NB4 (cell line): ENCODE data around the gene DENND1B.
A peak's percentile ranks its signal among the peaks of the same experiment; 100 is the strongest.
"Not testable (repeated sequence)": the region's sequence is repeated elsewhere in the genome, so short reads cannot be mapped to it uniquely, and the experiment has no call there.

ENCODE experiments used
- DNase-seq: peaks from one replicate; pipeline ENCODE4 v3.0.0; 2010; ENCODE audit warnings: low read depth
- H3K4me3 ChIP-seq: one replicate; pipeline ENCODE4 v1.5.1; 2011; ENCODE audit warnings: mild to moderate bottlenecking, low read depth, low read length, moderate library complexity
- CTCF ChIP-seq: IDR thresholded peaks from one replicate; pipeline ENCODE4 v1.5.1; 2012; ENCODE audit warnings: low read depth, low read length
- MAX ChIP-seq: IDR thresholded peaks from 2 replicates; pipeline ENCODE4 v1.6.1; 2011; ENCODE audit warnings: low read depth, low read length
- MYC ChIP-seq: IDR thresholded peaks from 2 replicates; pipeline ENCODE4 v1.6.1; 2011; ENCODE audit warnings: low read depth, low read length
- POLR2A ChIP-seq: IDR thresholded peaks from 2 replicates; pipeline ENCODE4 v1.6.1; 2011; ENCODE audit warnings: mild to moderate bottlenecking; ENCODE audit not compliant: insufficient read length; ENCODE audit errors: extremely low read depth

DENND1B gene

GRCh38 chr1:197706601-197707000 is 68.7 kb downstream of the DENND1B start:
- no peak overlapping the region for H3K4me3 ChIP-seq
- TF ChIP-seq MYC, result no peak
- no peak for TF ChIP-seq CTCF
- TF ChIP-seq POLR2A, result no peak
- TF ChIP-seq MAX, result no peak
- no peak for DNase-seq

GRCh38 chr1:197705941-197706340 is 69.3 kb downstream of the DENND1B start:
- TF ChIP-seq MYC (no peak), MAX (no peak), CTCF (no peak), POLR2A (no peak)
- DNase-seq, result no peak
- H3K4me3 ChIP-seq, result no peak overlapping the region

GRCh38 chr1:197700688-197701087 is 74.6 kb downstream of the DENND1B start:
- not testable (repeated sequence) for H3K4me3 ChIP-seq, DNase-seq

- TF ChIP-seq CTCF, result no peak
- no peak for TF ChIP-seq MAX
- no peak for TF ChIP-seq POLR2A
- no peak for TF ChIP-seq MYC
- DNase-seq, result no peak
These were observed 78.9 kb downstream of the DENND1B start for GRCh38 chr1:197696372-197696771.

GRCh38 chr1:197695961-197696360 is 79.3 kb downstream of the DENND1B start:
- DNase-seq, result no peak

More at GRCh38 chr1:197696372-197696771, 78.9 kb downstream of the DENND1B start:
- no peak overlapping the region for H3K4me3 ChIP-seq

GRCh38 chr1:197692965-197693364 is 82.3 kb downstream of the DENND1B start:
- peak; percentile 34 for DNase-seq
- TF ChIP-seq CTCF (no peak), POLR2A (no peak), MYC (no peak), MAX (no peak)
- no peak overlapping the region for H3K4me3 ChIP-seq

More at GRCh38 chr1:197695961-197696360, 79.3 kb downstream of the DENND1B start:
- H3K4me3 ChIP-seq, result no peak overlapping the region
- TF ChIP-seq MAX, result no peak
- TF ChIP-seq CTCF, result no peak
- TF ChIP-seq POLR2A, result no peak
